NB4 (cell line): Measurements from ENCODE around the gene DNAH11.

Experiments used
- CTCF ChIP-seq: IDR thresholded peaks from one replicate; pipeline ENCODE4 v1.5.1; 2012; ENCODE audit warnings: low read depth, low read length
- MYC ChIP-seq: IDR thresholded peaks from 2 replicates; pipeline ENCODE4 v1.6.1; 2011; ENCODE audit warnings: low read depth, low read length
- POLR2A ChIP-seq: IDR thresholded peaks from 2 replicates; pipeline ENCODE4 v1.6.1; 2011; ENCODE audit warnings: mild to moderate bottlenecking; ENCODE audit not compliant: insufficient read length; ENCODE audit errors: extremely low read depth
- TF ChIP-seq, protein P1 (sequence below): IDR thresholded peaks from 2 replicates; pipeline ENCODE4 v1.6.1; 2011; ENCODE audit warnings: low read depth, low read length

- TF ChIP-seq POLR2A (no peak), MYC (no peak), CTCF (peak; percentile 54)
- TF ChIP-seq, protein P1, sequence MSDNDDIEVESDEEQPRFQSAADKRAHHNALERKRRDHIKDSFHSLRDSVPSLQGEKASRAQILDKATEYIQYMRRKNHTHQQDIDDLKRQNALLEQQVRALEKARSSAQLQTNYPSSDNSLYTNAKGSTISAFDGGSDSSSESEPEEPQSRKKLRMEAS = no peak
Measured at GRCh38 chr7:21526007-21526406, 16.8 kb upstream of the DNAH11 start.
